ENCODE measurements around the gene REN.

- TF ChIP-seq EZH2 (IDR thresholded peaks at IDR 0.05; ENCODE audit: low read depth) (no peak), CTCF (conservative IDR thresholded peaks at IDR 0.05) (no peak)
Observed at GRCh38 chr1:204130178-204130577, 36.0 kb downstream of the REN start.

All from PC-9 (cell line).